CD4-positive, alpha-beta T cell treated with Interleukin-4 for 4 hours (primary cell): Measurements from ENCODE around the gene MAP3K21.

Source experiments
- DNase-seq: peaks from one replicate; pipeline ENCODE4 v3.0.0-alpha.2; 2020

MAP3K21 gene

GRCh38 chr1:233326811-233327650, 493 bp upstream of the MAP3K21 start:
- peak; percentile 95 for DNase-seq

GRCh38 chr1:233328142-233328921, 808 bp downstream of the MAP3K21 start:
- DNase-seq: no peak

- no peak for DNase-seq
These were observed 4.4 kb downstream of the MAP3K21 start for GRCh38 chr1:233331676-233332519.

GRCh38 chr1:233333086-233333485, 5.6 kb downstream of the MAP3K21 start:
- DNase-seq: no peak

GRCh38 chr1:233334092-233334491, 6.6 kb downstream of the MAP3K21 start:
- no peak for DNase-seq

- no peak for DNase-seq
These were observed 9.3 kb downstream of the MAP3K21 start for GRCh38 chr1:233336554-233337456.

GRCh38 chr1:233337505-233337904, 10.0 kb downstream of the MAP3K21 start:
- DNase-seq: no peak

- no peak for DNase-seq
These were observed 10.6 kb downstream of the MAP3K21 start for GRCh38 chr1:233338102-233338501.

GRCh38 chr1:233340031-233340555, 12.6 kb downstream of the MAP3K21 start:
- no peak for DNase-seq

- no peak for DNase-seq
These were observed 13.5 kb downstream of the MAP3K21 start for GRCh38 chr1:233340966-233341516.

GRCh38 chr1:233342086-233342485, 14.6 kb downstream of the MAP3K21 start:
- DNase-seq: no peak

- DNase-seq: no peak
These were observed 15.7 kb downstream of the MAP3K21 start for GRCh38 chr1:233343262-233343661.

- no peak for DNase-seq
These were observed 19.8 kb downstream of the MAP3K21 start for GRCh38 chr1:233347338-233347737.

- no peak for DNase-seq
These were observed 21.6 kb downstream of the MAP3K21 start for GRCh38 chr1:233349137-233349536.

- DNase-seq: no peak
These were observed 27.5 kb downstream of the MAP3K21 start for GRCh38 chr1:233354983-233355382.

- DNase-seq: peak; percentile 60
These were observed 28.5 kb downstream of the MAP3K21 start for GRCh38 chr1:233355841-233356704.

GRCh38 chr1:233356705-233356987, 29.1 kb downstream of the MAP3K21 start:
- DNase-seq: no peak

- DNase-seq: no peak
These were observed 30.3 kb downstream of the MAP3K21 start for GRCh38 chr1:233357595-233358397.

GRCh38 chr1:233359431-233359830, 31.9 kb downstream of the MAP3K21 start:
- DNase-seq: no peak

- DNase-seq: no peak
These were observed 32.4 kb downstream of the MAP3K21 start for GRCh38 chr1:233359905-233360304.
